Natural killer cell (primary cell): Measurements from ENCODE around the gene ADPRS. TPM values are rescaled to one million over a fixed set of nuclear protein-coding genes. Genes with fewer than 3 reads are reported as not detected.

Source experiments
- ATAC-seq, 3 donors: fragments of 150-1000 bp in 2 of 3; fragments of 200-7000 bp in 1 of 3; cut with Tn5 transposase; 1 replicate in 1 of 3; 2 replicates in 2 of 3; pipeline ENCODE4 v1.10.0; 2021; ENCODE audit warnings: mild to moderate bottlenecking in 2 of 3, moderate library complexity in 2 of 3
- DNase-seq, 2 donors: peaks; one replicate each; pipeline versions ENCODE4 v3.0.0 to v3.0.0-alpha.2; 2013 to 2021; ENCODE audit warnings: mixed read lengths in 1 of 2
- H3K27ac ChIP-seq: one replicate; pipeline ENCODE4 v1.5.1; 2013; ENCODE audit warnings: mild to moderate bottlenecking, low read length
- H3K27me3 ChIP-seq: one replicate; pipeline ENCODE4 v1.6.1; 2013; ENCODE audit warnings: low read length; ENCODE audit not compliant: control insufficient read depth, insufficient read depth
- H3K36me3 ChIP-seq: one replicate; pipeline ENCODE4 v1.6.1; 2013; ENCODE audit warnings: low read length; ENCODE audit not compliant: control insufficient read depth, insufficient read depth
- H3K4me1 ChIP-seq: one replicate; pipeline ENCODE4 v1.6.1; 2013; ENCODE audit warnings: low read length; ENCODE audit not compliant: control insufficient read depth, insufficient read depth
- H3K4me3 ChIP-seq: one replicate; pipeline ENCODE4 v1.5.1; 2013; ENCODE audit warnings: low read length
- H3K9me3 ChIP-seq: one replicate; pipeline ENCODE4 v1.6.1; 2013; ENCODE audit warnings: low read length; ENCODE audit not compliant: control insufficient read depth, insufficient read depth
- H3K27ac Mint-ChIP-seq, 2 donors: one replicate each; pipeline ENCODE4 v1.8.0; 2022; ENCODE audit warnings: mild to moderate bottlenecking in 2 of 2, mixed read lengths in 2 of 2, moderate library complexity in 1 of 2
- H3K27me3 Mint-ChIP-seq, 2 donors: one replicate each; pipeline ENCODE4 v1.8.0; 2022; ENCODE audit warnings: low read depth in 2 of 2, mixed read lengths in 2 of 2
- H3K36me3 Mint-ChIP-seq: one replicate; pipeline ENCODE4 v1.8.0; 2022; ENCODE audit warnings: mixed read lengths
- H3K4me1 Mint-ChIP-seq, 2 donors: one replicate each; pipeline ENCODE4 v1.8.0; 2022; ENCODE audit warnings: mixed read lengths in 2 of 2
- H3K4me3 Mint-ChIP-seq: one replicate; pipeline ENCODE4 v1.8.0; 2022; ENCODE audit warnings: mild to moderate bottlenecking, moderate library complexity, mixed read lengths
- H3K9me3 Mint-ChIP-seq, 2 donors: one replicate each; pipeline ENCODE4 v1.8.0; 2022; ENCODE audit warnings: mixed read lengths in 2 of 2
- whole genome bisulfite sequencing: methylation state at CpG from one replicate; pipeline ENCODE4 v1.1.7; 2013; ENCODE audit warnings: missing lambda C conversion rate; ENCODE audit not compliant: insufficient coverage; 5-methylcytosine and 5-hydroxymethylcytosine counted together
- intact Hi-C: fragments of 100-400 bp; cut with micrococcal nuclease; formaldehyde crosslinking; loops from one replicate; pipeline ENCODE4 v1.14.2; 2022
- total RNA-seq, 4 donors: library from RNA; stranded (reverse); fragments of 120-200 nt in 1 of 4; gene quantifications; one replicate each; pipeline versions ENCODE4 v1.2.3 to v1.2.4, GENCODE V29; 2013 to 2022
- TF ChIP-seq, protein P1 (sequence below): fragments of 200-600 bp; IDR thresholded peaks from one replicate; pipeline ENCODE4 v1.8.0; 2022; ENCODE audit warnings: antibody characterized with exemption

ADPRS gene
- total RNA-seq, 3 donors from 2014 or later (not counting 1 experiment from before 2014, with no cell fraction given) = 9.6 to 15.9 (median 12.4) TPM

DNA sequence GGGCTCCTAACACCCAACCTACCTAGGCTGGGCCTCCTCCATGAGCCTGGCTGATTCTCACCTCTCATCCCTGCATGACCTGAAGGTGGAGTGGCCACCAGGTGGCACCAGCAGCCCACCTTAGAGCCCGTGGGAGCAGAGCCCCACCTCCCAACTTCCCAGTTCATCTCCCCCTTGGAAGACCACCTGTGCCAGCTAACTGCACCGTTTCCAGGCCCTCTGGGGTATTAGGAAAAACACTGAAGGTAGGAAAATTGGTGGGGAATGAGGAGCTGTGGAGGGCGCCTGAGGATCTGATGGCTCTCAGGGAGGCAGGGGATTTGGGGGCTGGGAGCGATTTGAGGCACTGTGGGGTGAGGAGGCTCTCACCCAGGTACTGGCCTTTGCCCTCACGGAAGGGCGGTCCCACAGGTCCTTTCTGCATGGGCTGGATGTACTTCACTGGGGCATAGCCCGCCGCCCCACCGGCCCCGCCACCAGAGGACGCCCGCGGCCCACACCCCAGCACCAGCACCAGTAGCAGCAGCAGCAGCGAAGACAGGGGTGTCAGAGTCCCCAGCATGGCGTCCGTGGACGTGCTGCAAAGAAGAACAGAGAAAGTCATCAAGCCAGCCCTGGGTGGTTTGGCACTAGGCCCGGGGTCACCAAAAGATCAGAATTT, 11.1 kb downstream of the ADPRS start:
- H3K4me1 ChIP-seq = peaks cover 10% of the 10 kb centered on the region
- no peaks in the 10 kb centered on the region for H3K9me3 Mint-ChIP-seq
- H3K27ac Mint-ChIP-seq = no peak overlapping the region
- TF ChIP-seq, protein P1, sequence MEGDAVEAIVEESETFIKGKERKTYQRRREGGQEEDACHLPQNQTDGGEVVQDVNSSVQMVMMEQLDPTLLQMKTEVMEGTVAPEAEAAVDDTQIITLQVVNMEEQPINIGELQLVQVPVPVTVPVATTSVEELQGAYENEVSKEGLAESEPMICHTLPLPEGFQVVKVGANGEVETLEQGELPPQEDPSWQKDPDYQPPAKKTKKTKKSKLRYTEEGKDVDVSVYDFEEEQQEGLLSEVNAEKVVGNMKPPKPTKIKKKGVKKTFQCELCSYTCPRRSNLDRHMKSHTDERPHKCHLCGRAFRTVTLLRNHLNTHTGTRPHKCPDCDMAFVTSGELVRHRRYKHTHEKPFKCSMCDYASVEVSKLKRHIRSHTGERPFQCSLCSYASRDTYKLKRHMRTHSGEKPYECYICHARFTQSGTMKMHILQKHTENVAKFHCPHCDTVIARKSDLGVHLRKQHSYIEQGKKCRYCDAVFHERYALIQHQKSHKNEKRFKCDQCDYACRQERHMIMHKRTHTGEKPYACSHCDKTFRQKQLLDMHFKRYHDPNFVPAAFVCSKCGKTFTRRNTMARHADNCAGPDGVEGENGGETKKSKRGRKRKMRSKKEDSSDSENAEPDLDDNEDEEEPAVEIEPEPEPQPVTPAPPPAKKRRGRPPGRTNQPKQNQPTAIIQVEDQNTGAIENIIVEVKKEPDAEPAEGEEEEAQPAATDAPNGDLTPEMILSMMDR = peak; percentile 83
- intact Hi-C loops = loop anchor here (1.0 to 2.0 kb wide), 3 partner anchors 88 to 321 kb away; no protein-coding TSS in a partner anchor
- DNase-seq (peak; percentile 68 to 86), ATAC-seq (peak; percentile 81 to 92 (median 89))
- no peaks in the 10 kb centered on the region for H3K9me3 ChIP-seq
- H3K4me3 ChIP-seq = no peak overlapping the region
- no peaks in the 10 kb centered on the region for H3K36me3 Mint-ChIP-seq
- no peak overlapping the region for H3K27ac ChIP-seq
- H3K27me3 Mint-ChIP-seq = no peaks in the 10 kb centered on the region
- peaks cover 0 to 5% of the 10 kb centered on the region in 2 donors for H3K4me1 Mint-ChIP-seq
- H3K27me3 ChIP-seq = no peaks in the 10 kb centered on the region
- 34% methylated on average over 18 of the region's 18 CpGs for WGBS
- H3K4me3 Mint-ChIP-seq = no peak overlapping the region
- H3K36me3 ChIP-seq = peaks cover 6% of the 10 kb centered on the region

GRCh38 chr1:36100376-36100775, 11.7 kb downstream of the ADPRS start:
- Mint-ChIP-seq H3K4me1 (peaks cover 0 to 5% of the 10 kb centered on the region in 2 donors), H3K27me3 (no peaks in the 10 kb centered on the region), H3K4me3 (no peak overlapping the region), H3K36me3 (no peaks in the 10 kb centered on the region), H3K9me3 (no peaks in the 10 kb centered on the region), H3K27ac (no peak overlapping the region)
- no peak overlapping the region for H3K4me3 ChIP-seq
- no peaks in the 10 kb centered on the region for H3K27me3 ChIP-seq
- DNase-seq (no peak), ATAC-seq (no peak)
- TF ChIP-seq, protein P1 = no peak
- WGBS = 86% methylated on average over 6 of the region's 6 CpGs
- no peaks in the 10 kb centered on the region for H3K9me3 ChIP-seq
- intact Hi-C loops = no loop called here
- H3K4me1 ChIP-seq = peaks cover 10% of the 10 kb centered on the region
- no peak overlapping the region for H3K27ac ChIP-seq
- H3K36me3 ChIP-seq = peaks cover 5% of the 10 kb centered on the region

- Mint-ChIP-seq H3K27ac (no peak overlapping the region), H3K36me3 (no peaks in the 10 kb centered on the region), H3K9me3 (no peaks in the 10 kb centered on the region), H3K4me1 (peaks cover 0 to 5% of the 10 kb centered on the region in 2 donors), H3K4me3 (no peak overlapping the region), H3K27me3 (no peaks in the 10 kb centered on the region)
- no peak overlapping the region for H3K4me3 ChIP-seq
- TF ChIP-seq, protein P1 = no peak
- DNase-seq (no peak), ATAC-seq (no peak)
- H3K27me3 ChIP-seq = no peaks in the 10 kb centered on the region
- intact Hi-C loops = no loop called here
- H3K36me3 ChIP-seq = no peaks in the 10 kb centered on the region
- no peak overlapping the region for H3K27ac ChIP-seq
- no peaks in the 10 kb centered on the region for H3K9me3 ChIP-seq
- 94% methylated on average over 4 of the region's 5 CpGs for WGBS
- peaks cover 10% of the 10 kb centered on the region for H3K4me1 ChIP-seq
Observed at GRCh38 chr1:36101546-36101945, 12.9 kb downstream of the ADPRS start.

DNA sequence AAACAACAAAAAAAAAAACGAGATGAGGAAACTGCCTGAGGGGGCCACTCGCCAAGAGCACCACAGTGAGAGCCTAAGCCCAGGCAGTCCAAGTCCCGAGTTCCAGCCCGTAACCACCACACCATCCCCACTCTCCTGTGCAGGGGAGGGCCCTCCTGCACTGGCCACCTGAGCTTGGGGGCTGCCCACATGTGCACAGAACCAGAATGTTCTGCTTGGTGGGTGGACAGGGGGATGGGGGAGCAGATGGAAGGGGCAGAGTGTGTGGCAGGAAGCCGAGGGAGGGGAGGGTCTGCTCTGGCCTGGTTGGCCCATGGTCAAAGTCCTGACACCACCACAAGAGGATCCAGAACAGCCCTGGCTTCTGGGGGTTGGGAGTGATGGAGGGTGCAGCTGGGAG, 17.6 kb downstream of the ADPRS start:
- Histone ChIP-seq H3K27me3 (no peaks in the 10 kb centered on the region), H3K4me1 (peaks cover 12% of the 10 kb centered on the region), H3K4me3 (no peak overlapping the region), H3K9me3 (no peaks in the 10 kb centered on the region), H3K36me3 (no peaks in the 10 kb centered on the region), H3K27ac (no peak overlapping the region)
- no peak overlapping the region for H3K4me3 Mint-ChIP-seq
- no peak overlapping the region for H3K27ac Mint-ChIP-seq
- TF ChIP-seq, protein P1 = no peak
- no peaks in the 10 kb centered on the region for H3K9me3 Mint-ChIP-seq
- H3K4me1 Mint-ChIP-seq = peaks cover 5 to 12% of the 10 kb centered on the region in 2 donors
- DNase-seq (no peak), ATAC-seq (no peak)
- intact Hi-C loops = no loop called here
- H3K27me3 Mint-ChIP-seq = peaks cover 0 to 3% of the 10 kb centered on the region in 2 donors
- WGBS = 41% methylated on average over 5 of the region's 5 CpGs
- H3K36me3 Mint-ChIP-seq = no peaks in the 10 kb centered on the region
